CD4-positive, alpha-beta T cell treated with Interleukin-4 for 1 hour (primary cell): Measurements from ENCODE around the gene GPR119.
"Not testable (repeated sequence)": the region's sequence is repeated elsewhere in the genome, so short reads cannot be mapped to it uniquely, and the experiment has no call there.

Source experiments
- DNase-seq, 2 donors: peaks; one replicate each; pipeline ENCODE4 v3.0.0-alpha.2; 2020 to 2022

Gene GPR119

GRCh38 chrX:130338869-130339268 is 46.6 kb downstream of the GPR119 start:
- not testable (repeated sequence) for DNase-seq

DNA sequence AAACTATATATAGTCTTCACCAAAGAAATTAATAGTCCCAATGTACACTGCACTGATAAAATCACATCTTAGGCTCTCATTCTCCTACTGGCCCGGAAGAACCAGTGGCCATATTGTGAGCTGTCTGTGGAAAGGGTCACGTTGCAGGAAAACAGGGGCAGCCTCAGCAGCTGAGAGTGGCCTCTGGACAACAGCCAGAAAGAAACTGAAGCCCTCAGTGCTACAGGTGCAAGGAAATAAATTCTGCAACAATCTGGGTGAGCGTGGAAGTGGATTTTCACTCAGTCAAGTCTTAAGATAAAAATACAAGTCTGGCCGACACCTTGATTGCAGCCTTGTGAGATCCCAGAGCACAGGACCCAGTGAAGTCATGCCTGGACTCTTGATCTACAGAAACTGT is 48.9 kb downstream of the GPR119 start:
- DNase-seq, result no peak
